H9 (cell line): ENCODE results near the gene ABLIM1. TPM values are rescaled to one million over a fixed set of nuclear protein-coding genes. Genes with fewer than 3 reads are reported as not detected.

Experiments used
- DNase-seq: peaks from one replicate; pipeline ENCODE4 v3.0.0-alpha.2; 2017
- H2AFZ ChIP-seq: one replicate; pipeline ENCODE4 v1.6.1; 2013; ENCODE audit warnings: mild to moderate bottlenecking, low read length, control low read depth, moderate library complexity
- H2AK5ac ChIP-seq: 2 replicates; pipeline ENCODE4 v1.6.1; 2013; ENCODE audit warnings: low read length, control low read depth, mixed read lengths; ENCODE audit not compliant: insufficient read length
- H2BK120ac ChIP-seq: one replicate; pipeline ENCODE4 v1.6.1; 2013; ENCODE audit warnings: low read depth, mild to moderate bottlenecking, low read length, control low read depth, inconsistent platforms; ENCODE audit not compliant: poor library complexity, severe bottlenecking
- H2BK12ac ChIP-seq: 2 replicates; pipeline ENCODE4 v1.6.1; 2013; ENCODE audit warnings: low read length, control low read depth, mixed read lengths, low read depth; ENCODE audit not compliant: insufficient read length
- H2BK15ac ChIP-seq: 2 replicates; pipeline ENCODE4 v1.6.1; 2013; ENCODE audit warnings: low read depth, low read length, control low read depth
- H2BK20ac ChIP-seq: one replicate; pipeline ENCODE4 v1.6.1; 2013; ENCODE audit warnings: low read depth, mild to moderate bottlenecking, low read length, control low read depth, inconsistent platforms; ENCODE audit not compliant: poor library complexity, severe bottlenecking
- H2BK5ac ChIP-seq: 2 replicates; pipeline ENCODE4 v1.6.1; 2013; ENCODE audit warnings: low read length, control low read depth, mixed read lengths; ENCODE audit not compliant: insufficient read length
- H3K14ac ChIP-seq: 2 replicates; pipeline ENCODE4 v1.6.1; 2013; ENCODE audit warnings: low read length, control low read depth; ENCODE audit not compliant: insufficient read depth
- H3K18ac ChIP-seq: 2 replicates; pipeline ENCODE4 v1.6.1; 2013; ENCODE audit warnings: low read depth, mild to moderate bottlenecking, mixed read lengths, low read length, control low read depth; ENCODE audit not compliant: insufficient read length
- H3K23ac ChIP-seq: 2 replicates; pipeline ENCODE4 v1.6.1; 2013; ENCODE audit warnings: low read length, control low read depth, mixed read lengths, low read depth; ENCODE audit not compliant: insufficient read length
- H3K23me2 ChIP-seq: 2 replicates; pipeline ENCODE4 v1.6.1; 2013; ENCODE audit warnings: low read depth, mild to moderate bottlenecking, mixed read lengths, low read length, control low read depth; ENCODE audit not compliant: insufficient read length, poor library complexity, severe bottlenecking
- H3K27ac ChIP-seq: 2 replicates; pipeline ENCODE4 v1.5.1; 2013; ENCODE audit warnings: low read length, control low read depth, mixed read lengths, low read depth; ENCODE audit not compliant: insufficient read length
- H3K27me3 ChIP-seq: 2 replicates; pipeline ENCODE4 v1.6.1; 2013; ENCODE audit warnings: low read length, control low read depth, inconsistent platforms; ENCODE audit not compliant: insufficient read depth
- H3K4ac ChIP-seq: 2 replicates; pipeline ENCODE4 v1.6.1; 2013; ENCODE audit warnings: low read depth, mild to moderate bottlenecking, control low read depth, inconsistent platforms, low read length, moderate library complexity
- H3K4me1 ChIP-seq: 2 replicates; pipeline ENCODE4 v1.6.1; 2013; ENCODE audit warnings: low read length, control low read depth, inconsistent platforms; ENCODE audit not compliant: insufficient read depth
- H3K4me2 ChIP-seq: 2 replicates; pipeline ENCODE4 v1.6.1; 2013; ENCODE audit warnings: low read length, control low read depth, mixed read lengths; ENCODE audit not compliant: insufficient read length, insufficient read depth
- H3K56ac ChIP-seq: 2 replicates; pipeline ENCODE4 v1.6.1; 2013; ENCODE audit warnings: low read depth, mild to moderate bottlenecking, mixed read lengths, low read length, control low read depth; ENCODE audit not compliant: insufficient read length
- H3K79me1 ChIP-seq: 2 replicates; pipeline ENCODE4 v1.6.1; 2013; ENCODE audit warnings: low read depth, mild to moderate bottlenecking, moderate library complexity, low read length, control low read depth, inconsistent platforms; ENCODE audit not compliant: insufficient read depth, poor library complexity, severe bottlenecking
- H3K79me2 ChIP-seq: 2 replicates; pipeline ENCODE4 v1.6.1; 2013; ENCODE audit warnings: low read length, control low read depth, inconsistent platforms; ENCODE audit not compliant: insufficient read depth
- H3K9ac ChIP-seq: 2 replicates; pipeline ENCODE4 v1.6.1; 2013; ENCODE audit warnings: low read length, control low read depth, mixed read lengths; ENCODE audit not compliant: insufficient read length; ENCODE audit errors: extremely low read depth
- H3K9me3 ChIP-seq: one replicate; pipeline ENCODE4 v1.6.1; 2013; ENCODE audit warnings: low read depth, low read length, inconsistent platforms; ENCODE audit not compliant: control insufficient read depth
- H3T11ph ChIP-seq: one replicate; pipeline ENCODE4 v1.6.1; 2013; ENCODE audit warnings: mild to moderate bottlenecking, low read length, control low read depth, inconsistent platforms
- H4K20me1 ChIP-seq: one replicate; pipeline ENCODE4 v1.6.1; 2013; ENCODE audit not compliant: control insufficient read depth, insufficient read length, insufficient read depth
- H4K5ac ChIP-seq: 2 replicates; pipeline ENCODE4 v1.6.1; 2013; ENCODE audit warnings: low read depth, mild to moderate bottlenecking, mixed read lengths, low read length, control low read depth; ENCODE audit not compliant: insufficient read length
- H4K8ac ChIP-seq: replicated peaks from 2 replicates; pipeline ENCODE4 v1.6.1; 2013; ENCODE audit warnings: low read length, control low read depth, mixed read lengths, low read depth; ENCODE audit not compliant: insufficient read length
- H4K91ac ChIP-seq: 2 replicates; pipeline ENCODE4 v1.6.1; 2013; ENCODE audit warnings: low read depth, mild to moderate bottlenecking, moderate library complexity, mixed read lengths, low read length, control low read depth; ENCODE audit not compliant: insufficient read length
- H3K27ac Mint-ChIP-seq, 3 experiments: 2 replicates in 2 of 3; 3 replicates in 1 of 3; pipeline ENCODE4 v1.8.0; 2020 to 2021; ENCODE audit warnings: mixed read lengths in 3 of 3, mild to moderate bottlenecking in 1 of 3, moderate library complexity in 1 of 3
- H3K27me3 Mint-ChIP-seq: 2 replicates; pipeline ENCODE4 v1.8.0; 2021; ENCODE audit warnings: low read depth, mild to moderate bottlenecking, moderate library complexity, mixed read lengths
- H3K36me3 Mint-ChIP-seq, 3 experiments: 2 replicates in 2 of 3; 3 replicates in 1 of 3; pipeline ENCODE4 v1.8.0; 2020 to 2021; ENCODE audit warnings: low read depth in 3 of 3, mixed read lengths in 3 of 3; ENCODE audit not compliant: insufficient read depth in 1 of 3
- H3K4me1 Mint-ChIP-seq, 2 experiments: 2 replicates each; pipeline ENCODE4 v1.8.0; 2020; ENCODE audit warnings: mixed read lengths in 2 of 2
- H3K4me3 Mint-ChIP-seq, 2 experiments: 2 replicates in 1 of 2; 3 replicates in 1 of 2; pipeline ENCODE4 v1.8.0; 2020 to 2021; ENCODE audit warnings: mild to moderate bottlenecking in 2 of 2, mixed read lengths in 2 of 2, moderate library complexity in 1 of 2
- H3K9me3 Mint-ChIP-seq, 2 experiments: 2 replicates in 1 of 2; 3 replicates in 1 of 2; pipeline ENCODE4 v1.8.0; 2020; ENCODE audit warnings: mild to moderate bottlenecking in 2 of 2, mixed read lengths in 2 of 2, moderate library complexity in 1 of 2
- CTCF ChIP-seq: fragments of 200-600 bp; sonication (generic); conservative IDR thresholded peaks from 3 replicates; pipeline ENCODE4 v1.8.0; 2021; ENCODE audit warnings: antibody characterized with exemption, mild to moderate bottlenecking
- WGBS: extraction: QIAGEN DNeasy Blood & Tissue Kit; methylation state at CpG from one replicate; pipeline ENCODE4 v1.1.7; 2013; ENCODE audit warnings: missing lambda C conversion rate, low lambda C conversion rate, mixed read lengths; ENCODE audit not compliant: insufficient read length; ENCODE audit errors: extremely low coverage; 5-methylcytosine and 5-hydroxymethylcytosine counted together
- total RNA-seq: library from RNA; stranded (reverse); gene quantifications from 2 replicates; pipeline ENCODE4 v1.2.1, GENCODE V29; 2021

ABLIM1 gene
- total RNA-seq, 1 experiment from 2014 or later = 32.1 TPM

- no peak overlapping the region for H3K4ac ChIP-seq
- no peak overlapping the region for H3K27ac Mint-ChIP-seq
These were observed 20.3 kb upstream of the ABLIM1 start for GRCh38 chr10:114678336-114678735.

More at GRCh38 chr10:114678336-114678735, 20.3 kb upstream of the ABLIM1 start:
- H3K4me1 ChIP-seq = no peaks in the 10 kb centered on the region
- H3K23ac ChIP-seq = no peak overlapping the region
- no peak overlapping the region for H3K9ac ChIP-seq
- Mint-ChIP-seq H3K36me3 (no peaks in the 10 kb centered on the region), H3K27me3 (no peaks in the 10 kb centered on the region), H3K9me3 (no peaks in the 10 kb centered on the region), H3K4me3 (no peak overlapping the region), H3K4me1 (peaks cover 5 to 7% of the 10 kb centered on the region in 2 experiments; a peak in 3 of 4 replicates)
- DNase-seq = no peak
- no peaks in the 10 kb centered on the region for H3K79me2 ChIP-seq
- no peak overlapping the region for H3K4me2 ChIP-seq
- H3K18ac ChIP-seq = no peak overlapping the region
- H3T11ph ChIP-seq = no peak overlapping the region
- no peak overlapping the region for H4K91ac ChIP-seq
- no peak overlapping the region for H3K27ac ChIP-seq
- H4K5ac ChIP-seq = no peak overlapping the region
- no peak for TF ChIP-seq CTCF
- H2BK120ac ChIP-seq = no peak overlapping the region
- H2AK5ac ChIP-seq = no peak overlapping the region
- H2BK15ac ChIP-seq = no peak overlapping the region
- H3K23me2 ChIP-seq = no peaks in the 10 kb centered on the region
- no peak overlapping the region for H2AFZ ChIP-seq
- WGBS = no CpG with 5 or more reads among the region's 4 CpGs
- no peaks in the 10 kb centered on the region for H3K27me3 ChIP-seq
- H4K20me1 ChIP-seq = no peaks in the 10 kb centered on the region
- no peak overlapping the region for H3K14ac ChIP-seq
- H4K8ac ChIP-seq = no peak overlapping the region
- H2BK12ac ChIP-seq = no peak overlapping the region
- H2BK20ac ChIP-seq = no peak overlapping the region
- H3K9me3 ChIP-seq = no peaks in the 10 kb centered on the region
- no peaks in the 10 kb centered on the region for H3K79me1 ChIP-seq
- no peak overlapping the region for H3K56ac ChIP-seq
- no peak overlapping the region for H2BK5ac ChIP-seq
